GM12892 (cell line): ENCODE data around the gene SHISA7.

Experiments used
- POLR2A ChIP-seq: IDR thresholded peaks from 2 replicates; pipeline ENCODE4 v1.6.1; 2011; ENCODE audit warnings: low read depth, low read length, control low read depth
- POLR2AphosphoS5 ChIP-seq: IDR thresholded peaks from 2 replicates; pipeline ENCODE4 v1.6.1; 2011; ENCODE audit warnings: low read depth, low read length, control low read depth
- TAF1 ChIP-seq: IDR thresholded peaks from 2 replicates; pipeline ENCODE4 v1.6.1; 2011; ENCODE audit warnings: low read depth, mild to moderate bottlenecking, control low read depth, low read length, borderline replicate concordance

- peak; percentile 52; the same call in 1 of the 2 replicates for TF ChIP-seq POLR2A
- peak; percentile 54; the same call in 1 of the 2 replicates for TF ChIP-seq POLR2AphosphoS5
- TF ChIP-seq TAF1, result no peak
Measured at GRCh38 chr19:55484593-55485438, 41.7 kb upstream of the SHISA7 start, which contains the start of gene NAT14.
